DMS 273 treated with DMSO at 0.1 percent for 48 hours (cell line): ENCODE results near the gene SPATA18.

ENCODE experiments used
- DNase-seq: peaks from one replicate; lab custom pipeline; 2025; lab: John Stamatoyannopoulos, UW

The SPATA18 gene, protein sequence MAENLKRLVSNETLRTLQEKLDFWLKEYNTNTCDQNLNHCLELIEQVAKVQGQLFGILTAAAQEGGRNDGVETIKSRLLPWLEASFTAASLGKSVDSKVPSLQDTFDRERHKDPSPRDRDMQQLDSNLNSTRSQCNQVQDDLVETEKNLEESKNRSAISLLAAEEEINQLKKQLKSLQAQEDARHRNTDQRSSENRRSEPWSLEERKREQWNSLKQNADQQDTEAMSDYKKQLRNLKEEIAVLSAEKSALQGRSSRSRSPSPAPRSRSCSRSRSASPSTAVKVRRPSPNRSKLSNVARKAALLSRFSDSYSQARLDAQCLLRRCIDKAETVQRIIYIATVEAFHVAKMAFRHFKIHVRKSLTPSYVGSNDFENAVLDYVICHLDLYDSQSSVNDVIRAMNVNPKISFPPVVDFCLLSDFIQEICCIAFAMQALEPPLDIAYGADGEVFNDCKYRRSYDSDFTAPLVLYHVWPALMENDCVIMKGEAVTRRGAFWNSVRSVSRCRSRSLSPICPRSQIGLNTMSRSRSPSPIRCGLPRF

DNA sequence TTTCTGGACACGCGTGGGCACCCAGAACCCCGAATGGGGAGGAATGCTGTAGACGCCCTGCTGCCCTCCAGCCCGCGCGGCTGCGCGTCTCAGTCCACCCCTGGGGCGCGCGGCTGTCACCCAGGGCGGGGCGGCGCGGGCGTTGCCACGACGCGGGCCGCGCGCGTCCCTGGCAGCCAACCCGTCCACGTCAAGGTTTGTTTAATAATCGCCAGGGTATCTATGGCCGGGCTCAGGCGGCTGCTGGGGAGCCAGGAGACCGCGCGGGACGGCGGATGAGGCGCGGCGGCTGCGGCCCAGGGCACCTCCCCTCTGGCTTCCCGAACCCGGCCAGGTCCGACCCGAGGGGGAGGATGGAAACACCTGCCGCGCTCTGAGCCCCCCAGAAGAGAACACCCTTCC, at the start of gene SPATA18:
Gene SPATA18, plus strand, starts transcription at position 92 of the 402 bp plus-strand sequence. CDS start 401 bp downstream, outside the sequence.
- DNase-seq: no peak

DNA sequence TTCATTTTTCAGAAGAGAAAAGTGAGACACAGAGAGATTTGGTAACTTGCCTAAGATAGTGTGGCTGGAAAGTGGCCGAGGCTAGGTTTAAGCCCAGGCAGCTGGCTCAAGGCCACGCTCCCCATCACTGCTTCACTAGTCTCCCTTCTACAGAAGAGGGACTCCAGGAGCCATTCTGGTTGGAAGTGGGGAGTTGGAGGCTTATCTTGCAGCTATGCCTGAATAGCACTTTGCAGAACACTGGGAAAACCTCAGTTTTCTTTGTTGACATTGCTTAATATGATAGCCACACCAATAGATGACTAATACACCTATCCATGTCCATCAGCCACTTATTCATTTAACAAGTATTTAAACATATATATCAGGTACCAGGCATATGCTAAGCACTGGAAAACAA, 49.5 kb upstream of the SPATA18 start:
- DNase-seq: no peak

DNA sequence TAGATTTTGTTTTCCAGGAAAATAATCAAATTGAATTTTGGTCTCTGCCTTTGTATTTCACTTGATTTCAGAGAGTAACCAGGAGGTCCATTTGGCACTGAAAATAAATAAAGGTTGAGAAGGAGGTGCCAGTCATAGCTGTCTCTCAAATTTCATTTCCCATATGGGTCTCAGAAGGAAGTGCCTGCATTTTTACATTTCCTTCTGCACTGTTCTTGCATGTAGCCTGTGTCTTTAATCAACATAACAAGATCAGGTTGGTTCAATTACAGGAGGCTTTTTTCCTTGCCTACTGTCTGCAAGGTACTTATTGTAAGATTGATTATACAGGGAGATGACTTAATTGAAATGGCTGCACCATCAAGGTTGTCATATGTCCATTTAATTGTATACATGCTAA, 46.7 kb upstream of the SPATA18 start:
- no peak for DNase-seq

DNA sequence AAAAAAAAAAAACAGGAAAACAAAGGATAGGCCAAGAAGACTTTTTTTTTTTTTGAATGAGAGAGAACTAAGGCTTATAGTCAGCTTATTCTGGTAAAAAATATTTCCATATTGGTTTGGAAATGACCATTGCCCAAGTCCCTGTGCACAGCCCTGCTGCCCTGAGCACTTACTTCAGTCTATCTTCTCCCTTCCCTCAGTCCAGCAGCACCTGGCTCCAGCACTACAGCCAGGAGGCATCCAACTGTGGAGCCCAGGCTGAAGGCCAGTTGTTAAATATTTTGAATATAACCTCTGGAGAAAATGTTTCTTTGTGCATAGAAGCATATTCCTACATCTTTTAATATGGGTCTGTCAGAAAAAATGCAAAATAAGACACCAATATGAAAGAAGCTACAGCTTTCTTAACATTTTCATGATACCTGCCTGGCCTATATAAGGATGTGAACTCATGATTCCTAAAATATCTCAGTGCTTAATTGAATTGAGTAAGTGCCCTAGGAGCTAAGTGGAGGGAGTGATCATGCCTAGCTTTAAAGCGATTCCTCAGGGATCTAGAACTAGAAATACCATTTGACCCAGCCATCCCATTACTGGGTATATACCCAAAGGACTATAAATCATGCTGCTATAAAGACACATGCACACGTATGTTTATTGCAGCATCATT, 45.4 kb upstream of the SPATA18 start:
- DNase-seq: no peak

DNA sequence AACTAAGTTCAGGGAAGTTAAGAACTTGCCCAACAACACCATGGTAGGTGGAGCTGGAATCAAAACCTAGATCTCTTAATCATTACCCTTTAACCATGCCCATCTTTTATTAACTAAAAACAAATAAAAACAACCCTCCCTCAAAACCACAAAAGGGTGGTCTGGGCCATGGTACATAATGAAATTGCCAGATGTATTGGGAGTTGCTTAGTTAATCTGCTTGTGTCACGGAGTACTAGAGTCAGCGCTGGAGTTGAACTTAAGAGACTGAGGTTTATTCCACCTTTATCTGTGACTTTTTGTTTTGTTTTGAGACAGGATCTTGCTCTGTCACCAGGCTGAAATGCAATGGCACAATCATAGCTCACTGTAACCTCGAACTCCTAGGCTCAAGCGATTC, 44.2 kb upstream of the SPATA18 start:
- DNase-seq: no peak

DNA sequence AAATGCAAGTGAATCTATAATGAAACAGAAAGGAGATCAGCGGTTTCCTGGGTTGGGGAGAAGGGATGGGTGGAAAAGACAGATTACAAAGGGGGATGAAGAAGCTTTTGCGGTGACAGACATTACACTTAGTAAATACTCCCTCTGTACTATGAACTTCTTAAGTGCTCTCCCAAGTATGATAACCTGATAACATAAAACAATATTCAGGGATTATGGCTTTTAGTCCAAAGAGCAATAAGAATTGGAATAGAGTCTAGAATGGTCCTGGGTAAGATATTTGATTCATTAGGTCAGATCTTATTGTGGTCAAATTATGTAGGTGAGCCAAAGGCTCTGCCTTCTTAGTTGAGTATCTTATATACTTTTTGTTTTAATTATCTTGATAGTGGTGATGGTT, 40.1 kb upstream of the SPATA18 start:
- DNase-seq: no peak

DNA sequence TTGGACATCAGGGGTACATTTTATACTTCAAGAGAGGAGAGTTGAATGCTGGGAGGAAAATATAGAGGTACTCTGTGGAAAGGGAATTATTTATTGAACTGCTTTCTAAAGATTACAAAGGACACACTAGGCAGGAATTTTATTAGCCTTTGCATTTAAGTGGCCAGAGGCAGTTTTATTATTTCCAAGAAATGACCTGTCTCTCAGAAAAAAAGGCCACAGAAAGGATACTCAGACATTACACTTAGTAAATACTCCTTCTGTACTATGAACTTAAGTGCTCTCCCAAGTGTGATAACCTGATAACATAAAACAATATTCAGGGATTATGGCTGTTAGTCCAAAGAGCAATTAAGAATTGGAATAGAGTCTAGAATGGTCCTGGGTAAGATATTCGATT, 38.5 kb upstream of the SPATA18 start:
- no peak for DNase-seq

DNA sequence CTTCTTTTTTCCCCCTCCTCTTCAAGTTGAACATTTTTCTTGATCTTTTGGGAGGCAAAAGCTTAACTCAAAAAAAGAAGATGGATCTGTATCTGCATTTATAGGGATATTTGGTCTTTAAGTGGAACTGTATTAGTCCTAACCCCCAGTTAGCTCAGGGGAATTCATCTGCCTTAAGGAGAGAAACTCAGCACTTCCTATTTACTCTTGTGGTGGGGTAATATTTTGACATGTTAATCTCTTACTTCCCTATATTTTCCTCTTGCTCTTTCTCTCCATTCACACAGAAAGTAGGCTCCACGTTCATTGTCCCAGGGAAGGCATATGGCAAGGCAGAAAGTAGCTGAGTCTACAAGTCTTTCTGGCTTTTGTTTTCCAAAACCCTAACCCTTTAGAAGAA, 36.2 kb upstream of the SPATA18 start:
- no peak for DNase-seq

DNA sequence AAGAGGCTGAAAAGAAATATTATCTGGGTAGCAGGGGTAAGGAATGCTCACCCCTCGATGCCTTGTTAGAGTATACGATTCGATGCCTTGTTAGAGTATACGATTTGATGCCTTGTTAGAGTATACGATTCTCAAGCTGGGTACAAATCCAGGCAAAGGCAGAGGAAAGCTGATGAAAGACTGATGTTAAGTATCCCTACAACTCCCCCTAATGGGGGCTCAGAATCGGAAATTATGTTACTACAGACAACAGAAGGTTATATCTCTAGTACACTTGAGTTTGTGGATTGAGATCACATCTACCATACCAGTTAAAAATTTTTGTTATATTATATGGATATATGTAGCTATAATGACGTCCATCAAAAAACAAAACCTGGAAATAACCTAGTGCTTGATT, 35.7 kb upstream of the SPATA18 start:
- DNase-seq: no peak

DNA sequence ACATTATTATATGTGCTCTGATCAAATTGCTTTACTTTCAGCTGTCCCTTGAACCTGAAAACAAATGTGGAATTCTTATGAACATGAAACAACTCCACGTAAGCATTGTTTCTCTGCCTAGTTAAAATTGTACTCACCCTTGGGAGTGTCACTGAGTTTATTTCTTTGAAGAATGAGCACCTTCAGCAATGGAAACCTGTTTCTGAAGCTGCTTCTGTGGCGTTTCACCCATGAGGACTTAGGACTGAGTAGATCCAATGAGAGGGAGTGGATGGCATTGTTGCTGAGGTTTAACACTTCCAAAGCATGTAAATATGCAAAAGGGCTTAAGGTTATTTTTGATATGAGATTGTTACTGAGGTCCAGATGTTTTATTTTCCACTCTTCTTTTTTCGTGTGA, 34.1 kb upstream of the SPATA18 start:
- no peak for DNase-seq

DNA sequence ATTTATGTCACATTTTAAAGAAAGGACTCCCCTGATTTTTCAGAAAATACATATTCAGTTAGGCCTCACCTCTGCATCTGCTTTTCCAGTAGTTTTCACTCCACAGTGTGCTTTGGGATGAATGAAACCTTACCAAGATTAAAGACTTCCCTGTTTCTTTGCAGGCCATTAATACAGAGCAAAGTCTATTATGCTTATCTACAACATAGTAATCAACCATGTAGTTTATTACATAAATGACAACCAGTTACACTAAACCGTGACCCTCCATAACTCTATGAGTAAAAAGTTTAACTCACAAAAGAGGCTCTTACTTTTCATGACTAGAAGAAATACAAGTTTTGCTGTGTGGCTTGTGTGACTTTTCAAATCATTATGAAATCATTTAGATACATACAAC, 33.3 kb upstream of the SPATA18 start:
- no peak for DNase-seq

DNA sequence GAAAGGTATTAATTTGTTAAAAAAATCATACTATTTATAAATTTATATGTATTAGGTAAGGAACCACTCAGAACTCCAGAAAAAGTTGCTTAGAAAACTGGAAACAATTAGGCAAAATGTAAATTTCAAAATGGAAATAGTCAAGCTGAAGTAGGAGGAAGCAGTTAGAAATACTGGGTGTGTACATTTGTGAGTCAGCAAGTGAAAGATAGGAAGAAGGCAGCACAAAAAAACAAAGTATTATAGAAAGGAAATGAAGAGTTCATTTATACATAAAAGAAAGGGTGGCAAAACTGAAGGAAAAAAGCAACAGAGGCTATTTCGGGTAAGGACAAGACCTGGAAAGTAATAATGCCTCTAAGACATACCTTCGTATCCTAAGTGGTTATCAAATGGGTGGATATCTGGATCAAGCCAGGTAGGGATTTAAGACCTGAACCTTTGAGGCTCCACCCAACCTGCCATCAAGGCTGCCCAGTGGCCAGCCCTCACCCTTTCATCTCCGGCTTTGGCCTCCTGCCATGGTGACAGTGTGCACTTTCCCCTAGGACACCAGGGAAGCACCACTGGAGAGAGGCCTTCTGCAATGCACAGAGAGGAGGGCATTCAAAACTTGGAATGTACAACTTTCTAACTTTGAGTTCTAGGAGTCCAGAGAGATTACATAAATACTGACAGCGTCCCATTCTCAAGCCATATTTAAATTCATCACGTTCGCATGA, 31.0 kb upstream of the SPATA18 start, which contains the start of gene LRRC66:
Gene LRRC66, minus strand, starts transcription at position 428 of the 722 bp plus-strand sequence. CDS start 2,750 bp downstream, outside the sequence.
- DNase-seq: no peak

DNA sequence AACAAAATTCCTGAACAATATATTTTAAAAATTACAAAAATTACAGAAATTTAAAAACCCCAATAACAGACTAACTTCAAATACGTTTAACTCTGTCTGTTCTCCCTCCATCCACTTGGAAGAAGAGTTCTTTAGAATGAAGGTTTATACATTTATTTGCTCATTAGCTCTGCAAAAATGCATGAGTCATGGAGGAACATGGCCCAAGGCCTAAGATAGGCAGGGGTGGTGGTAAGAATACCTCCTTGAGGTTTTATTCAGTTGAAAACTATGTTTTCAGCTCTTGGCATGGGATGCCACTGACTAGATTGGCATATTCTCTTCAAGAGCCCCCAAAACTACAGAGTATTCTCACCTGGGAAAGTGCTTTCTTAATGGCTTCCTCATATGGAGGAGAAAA, 22.1 kb upstream of the SPATA18 start:
- no peak for DNase-seq

DNA sequence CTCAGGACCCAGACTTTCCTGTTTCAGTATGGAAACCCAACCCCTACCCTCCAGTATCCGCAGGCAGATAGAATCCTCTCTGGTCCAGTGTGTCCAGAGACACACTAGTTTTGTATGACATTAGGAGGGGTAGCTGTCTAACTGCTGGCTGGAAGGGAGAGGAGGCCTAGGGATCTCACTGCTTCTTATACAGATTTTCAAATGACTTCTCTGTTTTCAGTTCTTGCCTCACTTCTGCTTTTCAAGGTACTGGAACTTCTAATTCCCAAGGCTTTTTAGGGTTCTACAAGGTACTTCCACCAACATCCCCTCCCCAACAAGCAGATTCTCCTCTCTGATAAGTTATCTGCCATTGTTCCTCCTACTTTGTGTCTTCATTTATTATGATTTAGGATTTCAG, 19.1 kb upstream of the SPATA18 start:
- no peak for DNase-seq

DNA sequence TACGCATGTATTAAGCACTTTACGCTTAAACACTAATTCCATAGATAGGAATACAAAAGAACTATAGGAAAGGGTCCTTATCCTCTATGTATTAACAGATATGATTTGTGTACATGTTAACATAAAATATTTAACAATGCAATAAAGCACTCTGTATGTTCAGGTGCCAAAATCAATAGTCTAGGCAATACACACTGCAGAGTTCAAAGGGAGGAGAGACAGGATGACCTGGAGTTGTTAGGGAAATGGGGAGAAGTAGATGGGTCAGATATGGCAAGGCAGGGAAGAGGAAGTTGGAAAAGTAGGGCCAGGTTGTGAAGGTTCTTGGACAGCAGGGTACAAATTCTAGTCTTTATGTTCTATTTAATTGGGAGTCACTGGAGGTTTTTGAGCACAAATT, 15.9 kb upstream of the SPATA18 start:
- DNase-seq: no peak

DNA sequence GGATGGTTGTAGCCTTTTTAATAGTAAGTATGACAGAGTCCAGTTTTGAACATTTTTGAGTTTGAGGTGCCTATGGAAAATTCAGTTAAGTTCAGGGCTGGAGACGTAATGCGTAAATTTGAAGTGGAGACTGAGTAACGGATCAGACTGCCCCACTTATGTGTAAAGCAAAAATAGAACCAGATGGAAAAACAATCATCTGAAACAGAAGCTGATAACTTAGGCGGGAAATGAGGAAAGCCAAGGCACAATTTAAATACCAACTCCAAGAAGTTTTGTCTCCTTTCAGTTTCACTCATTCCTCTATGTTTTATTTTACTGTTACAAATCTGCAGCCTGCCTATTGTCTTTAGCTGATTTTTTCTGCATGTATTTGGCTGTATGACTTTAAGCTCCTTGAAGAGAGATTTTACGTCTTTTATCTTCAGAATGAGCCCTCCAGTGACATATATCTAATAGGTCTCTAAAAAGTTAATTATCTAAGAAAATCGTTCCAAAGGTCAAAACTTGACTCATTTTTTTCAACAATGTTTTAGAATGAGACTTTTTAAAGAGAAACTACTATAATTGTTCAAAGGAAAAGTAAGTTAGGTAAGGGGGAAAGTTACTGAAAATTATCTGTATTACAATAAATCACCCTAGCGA, 14.1 kb upstream of the SPATA18 start:
- DNase-seq: no peak

DNA sequence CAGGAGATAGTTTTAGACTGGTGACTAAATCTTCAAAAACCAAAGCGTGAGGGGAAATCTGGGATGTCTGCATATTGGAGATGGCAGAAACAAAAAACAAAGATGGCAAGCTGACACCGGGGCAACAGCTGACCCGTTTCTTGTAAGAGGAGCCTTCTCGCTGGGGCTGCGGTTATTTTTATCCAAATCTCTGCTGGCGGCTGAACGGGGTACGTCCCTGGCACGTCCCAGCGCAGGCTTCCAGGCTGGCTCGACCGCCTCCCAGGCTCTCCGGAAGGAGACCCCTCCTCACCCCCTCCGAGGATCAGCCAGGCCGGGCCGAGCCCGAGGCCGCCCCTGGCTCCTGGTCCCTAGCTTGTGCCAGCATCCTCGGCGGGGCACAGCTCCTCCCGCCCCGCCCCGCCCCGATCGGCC, 13.4 kb upstream of the SPATA18 start:
- no peak for DNase-seq

DNA sequence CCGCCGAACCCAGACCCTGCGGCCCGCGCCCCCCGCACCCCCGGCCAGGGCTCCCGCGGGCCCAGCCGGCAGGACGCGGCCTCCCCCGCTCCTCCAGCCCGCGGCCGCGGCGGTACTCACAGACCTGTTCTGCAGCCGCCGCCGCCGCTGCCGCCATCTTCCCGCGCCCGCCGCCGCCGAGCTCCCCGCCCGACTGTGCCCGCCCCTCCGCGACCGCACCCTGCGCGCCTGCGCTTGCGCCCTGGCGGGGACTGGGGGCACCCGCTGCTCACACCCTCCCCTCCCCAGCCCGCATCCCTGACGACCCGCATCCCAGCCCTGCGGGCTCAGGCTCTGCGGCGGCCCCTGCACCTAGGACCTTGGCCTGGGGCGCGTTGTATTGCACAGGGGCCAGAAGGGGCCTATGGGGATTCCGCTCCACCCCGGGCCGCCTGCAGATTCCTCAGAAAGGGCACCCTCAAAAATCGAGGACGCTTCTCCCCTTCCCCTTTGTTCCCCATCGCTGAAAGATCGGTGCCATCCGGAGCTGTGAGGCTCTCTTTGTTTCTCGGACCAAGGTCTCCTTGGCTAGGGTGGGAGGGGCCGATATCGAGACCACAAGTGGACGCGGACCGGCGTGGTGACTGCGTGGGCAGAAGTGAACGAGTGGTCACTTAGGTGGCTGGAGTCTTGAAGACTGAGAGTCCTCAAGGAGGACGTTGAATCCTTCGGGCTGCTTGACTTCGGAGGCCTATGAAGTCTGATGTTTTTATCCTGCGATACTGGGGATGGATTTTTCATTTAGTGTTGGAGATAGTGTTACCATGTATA, 12.8 kb upstream of the SPATA18 start, which contains the start of gene SGCB:
Gene SGCB, minus strand, starts transcription at position 197 of the 810 bp plus-strand sequence. Its CDS starts 40 bp downstream, at position 157.
- no peak for DNase-seq

DNA sequence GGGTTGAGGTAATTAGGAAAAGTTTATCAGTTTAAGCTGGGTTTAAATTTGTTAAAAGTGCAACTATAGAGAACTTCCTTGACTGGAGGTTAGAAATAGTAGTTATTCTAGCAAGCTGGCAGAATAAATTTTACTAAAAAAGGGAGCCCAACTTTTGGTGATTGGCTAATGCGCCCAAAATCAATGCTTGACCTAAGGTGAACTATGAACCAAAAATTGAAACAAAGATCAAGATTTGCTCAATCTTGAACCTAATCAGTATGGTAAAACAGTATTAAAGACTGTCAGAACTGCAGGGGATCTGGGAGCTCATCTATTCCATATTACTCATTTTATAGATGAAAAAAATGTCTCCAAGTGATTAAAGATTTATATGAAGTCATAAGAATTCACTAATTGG, 6.1 kb upstream of the SPATA18 start:
- no peak for DNase-seq

DNA sequence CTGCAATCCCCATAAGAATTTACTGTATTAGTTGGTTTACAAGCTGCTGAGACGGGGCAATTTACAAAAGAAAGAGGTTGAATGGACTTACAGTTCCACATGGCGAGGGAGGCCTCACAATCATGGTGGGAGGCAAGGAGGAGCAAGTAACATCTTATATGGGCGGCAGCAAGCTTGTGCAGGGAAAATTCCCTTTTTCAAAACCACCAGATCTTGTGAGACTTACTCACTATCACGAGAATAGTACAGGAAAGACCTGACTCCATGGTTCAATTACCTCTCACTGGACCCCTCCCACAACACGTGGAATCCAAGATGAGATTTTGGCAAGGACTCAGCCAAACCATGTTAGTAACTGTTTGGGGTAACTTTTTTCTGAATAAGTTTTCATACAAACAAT, 1.8 kb upstream of the SPATA18 start:
- no peak for DNase-seq
